GM23248 (cell line): ENCODE measurements around the gene WDR54.

Experiments used
- EZH2 ChIP-seq: fragments of 200-600 bp; sonication (generic); IDR thresholded peaks from 2 replicates; pipeline ENCODE4 v1.6.1; 2018; ENCODE audit warnings: antibody characterized with exemption, mild to moderate bottlenecking; ENCODE audit not compliant: insufficient read depth, poor library complexity, severe bottlenecking
- EZH2phosphoT487 ChIP-seq: fragments of 200-600 bp; sonication (generic); IDR thresholded peaks from 2 replicates; pipeline ENCODE4 v1.6.1; 2018; ENCODE audit warnings: antibody characterized with exemption, moderate library complexity, mild to moderate bottlenecking, low read depth; ENCODE audit not compliant: insufficient read depth

- no peak for TF ChIP-seq EZH2
- no peak for TF ChIP-seq EZH2phosphoT487
These were observed 48.9 kb upstream of the WDR54 start for GRCh38 chr2:74372674-74373073.
